ENCODE results near the gene NDUFV1. TPM values are rescaled to one million over a fixed set of nuclear protein-coding genes. Genes with fewer than 3 reads are reported as not detected.
A peak's percentile ranks its signal among the peaks of the same experiment; 100 is the strongest.

The NDUFV1 gene
- total RNA-seq, 1 donor from 2014 or later: 191 TPM

GRCh38 chr11:67607507-67607906 lies 771 bp downstream of the NDUFV1 start:
- peaks cover 21% of the 10 kb centered on the region for H3K4me1 Mint-ChIP-seq (ENCODE audit: unreplicated experiment)
- peak overlapping the region; percentile 80 for H3K27ac Mint-ChIP-seq (ENCODE audit: unreplicated experiment)
- no peak for DNase-seq (ENCODE audit: low spot score)
- TF ChIP-seq, protein P1, sequence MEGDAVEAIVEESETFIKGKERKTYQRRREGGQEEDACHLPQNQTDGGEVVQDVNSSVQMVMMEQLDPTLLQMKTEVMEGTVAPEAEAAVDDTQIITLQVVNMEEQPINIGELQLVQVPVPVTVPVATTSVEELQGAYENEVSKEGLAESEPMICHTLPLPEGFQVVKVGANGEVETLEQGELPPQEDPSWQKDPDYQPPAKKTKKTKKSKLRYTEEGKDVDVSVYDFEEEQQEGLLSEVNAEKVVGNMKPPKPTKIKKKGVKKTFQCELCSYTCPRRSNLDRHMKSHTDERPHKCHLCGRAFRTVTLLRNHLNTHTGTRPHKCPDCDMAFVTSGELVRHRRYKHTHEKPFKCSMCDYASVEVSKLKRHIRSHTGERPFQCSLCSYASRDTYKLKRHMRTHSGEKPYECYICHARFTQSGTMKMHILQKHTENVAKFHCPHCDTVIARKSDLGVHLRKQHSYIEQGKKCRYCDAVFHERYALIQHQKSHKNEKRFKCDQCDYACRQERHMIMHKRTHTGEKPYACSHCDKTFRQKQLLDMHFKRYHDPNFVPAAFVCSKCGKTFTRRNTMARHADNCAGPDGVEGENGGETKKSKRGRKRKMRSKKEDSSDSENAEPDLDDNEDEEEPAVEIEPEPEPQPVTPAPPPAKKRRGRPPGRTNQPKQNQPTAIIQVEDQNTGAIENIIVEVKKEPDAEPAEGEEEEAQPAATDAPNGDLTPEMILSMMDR (IDR thresholded peaks at IDR 0.05; ENCODE audit: unreplicated experiment): no peak
- H3K9me3 Mint-ChIP-seq (ENCODE audit: unreplicated experiment): no peaks in the 10 kb centered on the region
- H3K4me3 Mint-ChIP-seq (ENCODE audit: unreplicated experiment): peak overlapping the region; percentile 97
- peaks cover 18% of the 10 kb centered on the region for H3K36me3 Mint-ChIP-seq (ENCODE audit: low read depth, unreplicated experiment)
- peaks cover 13% of the 10 kb centered on the region for H3K27me3 Mint-ChIP-seq (ENCODE audit: unreplicated experiment)

DNA sequence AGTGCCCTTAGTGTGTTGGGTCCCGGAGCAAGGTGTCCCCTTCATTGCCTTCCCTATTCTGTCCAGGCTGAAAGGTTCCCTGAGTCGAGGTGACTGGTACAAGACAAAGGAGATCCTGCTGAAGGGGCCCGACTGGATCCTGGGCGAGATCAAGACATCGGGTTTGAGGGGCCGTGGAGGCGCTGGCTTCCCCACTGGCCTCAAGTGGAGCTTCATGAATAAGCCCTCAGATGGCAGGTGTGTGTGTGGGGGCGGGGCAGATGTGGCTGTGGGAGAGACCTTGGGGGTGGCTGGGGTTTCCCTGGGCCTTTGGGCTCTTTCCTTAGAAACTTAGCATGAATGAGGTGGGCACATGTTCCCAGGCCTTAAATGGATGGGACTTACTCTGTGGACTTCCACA lies 1.8 kb downstream of the NDUFV1 start:
- H3K27ac Mint-ChIP-seq (ENCODE audit: unreplicated experiment): no peak overlapping the region

DNA sequence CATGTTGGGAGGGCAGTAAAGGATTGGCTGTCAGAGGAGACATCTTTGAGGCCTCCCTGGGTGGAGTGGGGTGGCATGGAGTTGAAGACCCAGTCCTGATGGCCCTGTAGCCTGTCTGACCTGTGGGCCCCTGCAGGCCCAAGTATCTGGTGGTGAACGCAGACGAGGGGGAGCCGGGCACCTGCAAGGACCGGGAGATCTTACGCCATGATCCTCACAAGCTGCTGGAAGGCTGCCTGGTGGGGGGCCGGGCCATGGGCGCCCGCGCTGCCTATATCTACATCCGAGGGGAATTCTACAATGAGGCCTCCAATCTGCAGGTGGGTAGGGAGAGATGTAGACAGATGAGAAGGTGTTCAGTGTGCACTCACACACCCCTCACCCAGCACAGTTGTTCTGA lies 2.6 kb downstream of the NDUFV1 start:
- no peak overlapping the region for H3K4me3 Mint-ChIP-seq (ENCODE audit: unreplicated experiment)

More for the DNA sequence above, 1.8 kb downstream of the NDUFV1 start:
- peak overlapping the region; percentile 6 for H3K4me3 Mint-ChIP-seq (ENCODE audit: unreplicated experiment)
- DNase-seq (ENCODE audit: low spot score): no peak
- H3K36me3 Mint-ChIP-seq (ENCODE audit: low read depth, unreplicated experiment): peaks cover 18% of the 10 kb centered on the region
- peaks cover 17% of the 10 kb centered on the region for H3K4me1 Mint-ChIP-seq (ENCODE audit: unreplicated experiment)
- H3K9me3 Mint-ChIP-seq (ENCODE audit: unreplicated experiment): no peaks in the 10 kb centered on the region
- peaks cover 14% of the 10 kb centered on the region for H3K27me3 Mint-ChIP-seq (ENCODE audit: unreplicated experiment)
- TF ChIP-seq, protein P1 (IDR thresholded peaks at IDR 0.05; ENCODE audit: unreplicated experiment): no peak

DNA sequence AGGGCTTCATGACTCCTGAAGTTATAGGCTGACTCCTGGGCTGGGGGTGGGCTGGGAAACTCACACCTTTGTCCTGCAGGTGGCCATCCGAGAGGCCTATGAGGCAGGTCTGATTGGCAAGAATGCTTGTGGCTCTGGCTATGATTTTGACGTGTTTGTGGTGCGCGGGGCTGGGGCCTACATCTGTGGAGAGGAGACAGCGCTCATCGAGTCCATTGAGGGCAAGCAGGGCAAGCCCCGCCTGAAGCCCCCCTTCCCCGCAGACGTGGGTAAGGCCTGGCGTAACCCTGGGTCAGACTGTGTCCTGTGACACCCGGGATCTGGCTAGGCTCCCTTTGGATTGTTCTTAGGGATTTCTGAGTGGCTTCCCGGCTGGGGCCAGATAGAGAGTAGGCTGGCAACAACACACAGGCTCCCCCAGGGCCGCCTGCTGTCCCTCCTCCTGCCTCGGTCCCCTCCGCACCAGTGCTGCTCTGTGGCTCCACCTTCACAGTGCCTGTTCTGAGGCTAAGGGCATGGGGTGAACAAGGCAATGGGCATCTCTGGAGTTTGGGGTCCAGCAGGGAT lies 3.6 kb downstream of the NDUFV1 start:
- DNase-seq (ENCODE audit: low spot score): no peak
- TF ChIP-seq, protein P1 (IDR thresholded peaks at IDR 0.05; ENCODE audit: unreplicated experiment): no peak
- Mint-ChIP-seq H3K36me3 (ENCODE audit: low read depth, unreplicated experiment) (peaks cover 18% of the 10 kb centered on the region), H3K27ac (ENCODE audit: unreplicated experiment) (no peak overlapping the region), H3K27me3 (ENCODE audit: unreplicated experiment) (peaks cover 17% of the 10 kb centered on the region), H3K4me3 (ENCODE audit: unreplicated experiment) (no peak overlapping the region), H3K9me3 (ENCODE audit: unreplicated experiment) (no peaks in the 10 kb centered on the region), H3K4me1 (ENCODE audit: unreplicated experiment) (peaks cover 11% of the 10 kb centered on the region)

More for the DNA sequence above, 2.6 kb downstream of the NDUFV1 start:
- peaks cover 17% of the 10 kb centered on the region for H3K27me3 Mint-ChIP-seq (ENCODE audit: unreplicated experiment)
- TF ChIP-seq, protein P1 (IDR thresholded peaks at IDR 0.05; ENCODE audit: unreplicated experiment): no peak
- peaks cover 18% of the 10 kb centered on the region for H3K36me3 Mint-ChIP-seq (ENCODE audit: low read depth, unreplicated experiment)
- DNase-seq (ENCODE audit: low spot score): no peak
- peaks cover 14% of the 10 kb centered on the region for H3K4me1 Mint-ChIP-seq (ENCODE audit: unreplicated experiment)
- H3K27ac Mint-ChIP-seq (ENCODE audit: unreplicated experiment): no peak overlapping the region
- H3K9me3 Mint-ChIP-seq (ENCODE audit: unreplicated experiment): no peaks in the 10 kb centered on the region

DNA sequence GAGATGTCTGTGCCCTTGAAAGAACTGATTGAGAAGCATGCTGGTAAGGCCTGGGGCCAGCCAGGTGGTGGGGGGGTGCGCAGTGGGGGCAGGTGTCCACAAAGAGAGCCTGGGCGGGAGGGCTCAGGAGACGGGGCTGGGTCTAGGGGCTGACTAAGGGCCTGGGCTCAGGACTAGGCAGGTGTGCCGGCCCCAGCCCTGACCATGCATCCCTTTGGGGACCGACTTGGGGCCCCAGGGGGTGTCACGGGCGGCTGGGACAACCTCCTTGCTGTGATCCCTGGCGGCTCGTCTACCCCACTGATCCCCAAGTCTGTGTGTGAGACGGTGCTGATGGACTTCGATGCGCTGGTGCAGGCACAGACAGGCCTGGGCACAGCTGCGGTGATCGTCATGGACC lies 4.4 kb downstream of the NDUFV1 start:
- Mint-ChIP-seq H3K9me3 (ENCODE audit: unreplicated experiment) (no peaks in the 10 kb centered on the region), H3K27me3 (ENCODE audit: unreplicated experiment) (peaks cover 16% of the 10 kb centered on the region), H3K4me1 (ENCODE audit: unreplicated experiment) (peaks cover 5% of the 10 kb centered on the region), H3K4me3 (ENCODE audit: unreplicated experiment) (no peak overlapping the region), H3K36me3 (ENCODE audit: low read depth, unreplicated experiment) (peaks cover 14% of the 10 kb centered on the region), H3K27ac (ENCODE audit: unreplicated experiment) (no peak overlapping the region)
- TF ChIP-seq, protein P1 (IDR thresholded peaks at IDR 0.05; ENCODE audit: unreplicated experiment): no peak
- no peak for DNase-seq (ENCODE audit: low spot score)
